Uterus (tissue), 4 donors: ENCODE results near the gene FOXF2. TPM values are rescaled to one million over a fixed set of nuclear protein-coding genes. Genes with fewer than 3 reads are reported as not detected.
"Not testable (repeated sequence)": the region's sequence is repeated elsewhere in the genome, so short reads cannot be mapped to it uniquely, and the experiment has no call there.

ENCODE experiments used
- DNase-seq, 2 donors: peaks; one replicate each; pipeline ENCODE4 v3.0.0-alpha.2; 2019 to 2020
- H3K27ac ChIP-seq, 2 donors: fragments of 200-600 bp; sonication (generic); 1 replicate in 1 of 2; 2 replicates in 1 of 2; pipeline ENCODE4 v1.5.1; 2016 to 2018
- H3K27me3 ChIP-seq, 2 donors: fragments of 200-600 bp; sonication (generic); one replicate each; pipeline ENCODE4 v1.5.1; 2018 to 2019; ENCODE audit warnings: control low read depth in 1 of 2
- H3K36me3 ChIP-seq, 2 donors: fragments of 200-600 bp; sonication (generic); one replicate each; pipeline ENCODE4 v1.5.1; 2019; ENCODE audit warnings: control low read depth in 1 of 2
- H3K4me1 ChIP-seq, 2 donors: fragments of 200-600 bp; sonication (generic); one replicate each; pipeline ENCODE4 v1.5.1; 2018 to 2019; ENCODE audit warnings: control low read depth in 1 of 2
- H3K4me3 ChIP-seq, 2 donors: fragments of 200-600 bp; sonication (generic); 1 replicate in 1 of 2; 2 replicates in 1 of 2; pipeline ENCODE4 v1.5.1; 2018 to 2019; ENCODE audit warnings: mild to moderate bottlenecking in 1 of 2
- H3K9me3 ChIP-seq, 2 donors: fragments of 200-600 bp; sonication (generic); one replicate each; pipeline ENCODE4 v1.5.1; 2019; ENCODE audit warnings: control low read depth in 1 of 2
- CTCF ChIP-seq, 4 experiments: fragments of 200-600 bp in 2 of 4; fragments of 450-650 bp in 2 of 4; sonication (generic) in 2 of 4; IDR thresholded peaks; one replicate each; pipeline ENCODE4 v1.5.1; 2016 to 2019; ENCODE audit warnings: antibody characterized with exemption in 4 of 4, mild to moderate bottlenecking in 2 of 4, moderate library complexity in 1 of 4
- POLR2A ChIP-seq, 2 donors: fragments of 450-650 bp; IDR thresholded peaks; one replicate each; pipeline ENCODE4 v1.6.1; 2016; ENCODE audit warnings: antibody characterized with exemption in 2 of 2, mild to moderate bottlenecking in 1 of 2, moderate library complexity in 1 of 2
- intact Hi-C: fragments of 100-400 bp; cut with DNase I; formaldehyde crosslinking; loops from one replicate; pipeline ENCODE4 v1.15.1; 2023; ENCODE audit warnings: low total_unique reads
- total RNA-seq, 4 donors: library from RNA; depleted of rRNA in 3 of 4; stranded (reverse); fragments of >200 nt in 3 of 4; gene quantifications; one replicate each; pipeline versions ENCODE4 v1.1.0 to v1.2.4, GENCODE V29; 2014 to 2023
- donor health status: DM: yes; HTN: yes; CAD: no.

Gene FOXF2
- total RNA-seq, 4 donors from 2014 or later, result not detected

- Histone ChIP-seq H3K27ac (no peak overlapping the region), H3K4me3 (no peak overlapping the region), H3K27me3 (peaks cover 0 to 5% of the 10 kb centered on the region in 2 donors), H3K36me3 (no peaks in the 10 kb centered on the region), H3K4me1 (no peaks in the 10 kb centered on the region), H3K9me3 (no peaks in the 10 kb centered on the region)
- intact Hi-C loops, result no loop called here
- DNase-seq, result no peak
- TF ChIP-seq CTCF (IDR thresholded peaks at IDR 0.05) (no peak), POLR2A (IDR thresholded peaks at IDR 0.05) (no peak)
Observed at GRCh38 chr6:1349655-1350054, 39.7 kb upstream of the FOXF2 start.

GRCh38 chr6:1351381-1352008, 37.9 kb upstream of the FOXF2 start:
- TF ChIP-seq POLR2A (IDR thresholded peaks at IDR 0.05), result no peak
- TF ChIP-seq CTCF (IDR thresholded peaks at IDR 0.05), result no peak
- no peak for DNase-seq
- H3K4me3 ChIP-seq, result no peak overlapping the region
- no peak overlapping the region for H3K27ac ChIP-seq
- no peaks in the 10 kb centered on the region for H3K36me3 ChIP-seq
- H3K4me1 ChIP-seq, result no peaks in the 10 kb centered on the region
- intact Hi-C loops, result no loop called here
- H3K27me3 ChIP-seq, result peaks cover 0 to 5% of the 10 kb centered on the region in 2 donors
- H3K9me3 ChIP-seq, result no peaks in the 10 kb centered on the region

- intact Hi-C loops, result not testable (repeated sequence)
Observed at GRCh38 chr6:1355068-1355467, 34.3 kb upstream of the FOXF2 start.

GRCh38 chr6:1361717-1362116, 27.7 kb upstream of the FOXF2 start:
- H3K4me1 ChIP-seq, H3K9me3 ChIP-seq, H3K36me3 ChIP-seq, H3K27me3 ChIP-seq, H3K4me3 ChIP-seq, DNase-seq, H3K27ac ChIP-seq, intact Hi-C loops: not testable (repeated sequence)

More at GRCh38 chr6:1355068-1355467, 34.3 kb upstream of the FOXF2 start:
- H3K9me3 ChIP-seq, H3K4me3 ChIP-seq, H3K4me1 ChIP-seq, DNase-seq, H3K27ac ChIP-seq, H3K27me3 ChIP-seq, H3K36me3 ChIP-seq: not testable (repeated sequence)

GRCh38 chr6:1362643-1363042, 26.7 kb upstream of the FOXF2 start:
- DNase-seq, result no peak
- Histone ChIP-seq H3K4me1 (no peaks in the 10 kb centered on the region), H3K36me3 (no peaks in the 10 kb centered on the region), H3K27ac (no peak overlapping the region), H3K4me3 (no peak overlapping the region), H3K9me3 (no peaks in the 10 kb centered on the region), H3K27me3 (no peaks in the 10 kb centered on the region)
- intact Hi-C loops, result no loop called here
- no peak for TF ChIP-seq POLR2A (IDR thresholded peaks at IDR 0.05)

- no peak for DNase-seq
- Histone ChIP-seq H3K27me3 (no peaks in the 10 kb centered on the region), H3K4me1 (no peaks in the 10 kb centered on the region), H3K4me3 (no peak overlapping the region), H3K36me3 (no peaks in the 10 kb centered on the region), H3K9me3 (no peaks in the 10 kb centered on the region), H3K27ac (no peak overlapping the region)
- no peak for TF ChIP-seq POLR2A (IDR thresholded peaks at IDR 0.05)
- intact Hi-C loops, result no loop called here
Observed at GRCh38 chr6:1363298-1363697, 26.1 kb upstream of the FOXF2 start.

- no peaks in the 10 kb centered on the region for H3K36me3 ChIP-seq
- TF ChIP-seq POLR2A (IDR thresholded peaks at IDR 0.05) (no peak), CTCF (IDR thresholded peaks at IDR 0.05) (no peak)
- peak in 1 of 2 donors; percentile 38 for DNase-seq
- H3K27ac ChIP-seq, result no peak overlapping the region
- H3K9me3 ChIP-seq, result no peaks in the 10 kb centered on the region
- H3K4me3 ChIP-seq, result no peak overlapping the region
- H3K4me1 ChIP-seq, result no peaks in the 10 kb centered on the region
- no peaks in the 10 kb centered on the region for H3K27me3 ChIP-seq
- intact Hi-C loops, result no loop called here
Observed at GRCh38 chr6:1363729-1364572, 25.4 kb upstream of the FOXF2 start.
